Measurements from ENCODE around the gene RASA3. TPM values are rescaled to one million over a fixed set of nuclear protein-coding genes. Genes with fewer than 3 reads are reported as not detected.

Gene RASA3
- total RNA-seq, 1 donor from 2014 or later, result 25.4 TPM

GRCh38 chr13:114155926-114156883, 23.8 kb upstream of the RASA3 start:
- H3K27me3 ChIP-seq (ENCODE audit: control insufficient read depth, insufficient read depth, low read length), result no peaks in the 10 kb centered on the region
- DNase-seq (ENCODE audit: low read depth), result no peak
- no peak overlapping the region for H3K4me3 ChIP-seq (ENCODE audit: low read depth, low read length)
- no peak for TF ChIP-seq CTCF (IDR thresholded peaks at IDR 0.05; ENCODE audit: insufficient read depth, low read length, poor library complexity, severe bottlenecking)
- no peaks in the 10 kb centered on the region for H3K36me3 ChIP-seq (ENCODE audit: control insufficient read depth, insufficient read depth, low read length)

GRCh38 chr13:114155320-114155719, 22.9 kb upstream of the RASA3 start:
- H3K4me3 ChIP-seq (ENCODE audit: low read depth, low read length), result no peak overlapping the region
- no peak for TF ChIP-seq CTCF (IDR thresholded peaks at IDR 0.05; ENCODE audit: insufficient read depth, low read length, poor library complexity, severe bottlenecking)
- H3K36me3 ChIP-seq (ENCODE audit: control insufficient read depth, insufficient read depth, low read length), result no peaks in the 10 kb centered on the region
- no peaks in the 10 kb centered on the region for H3K27me3 ChIP-seq (ENCODE audit: control insufficient read depth, insufficient read depth, low read length)
- no peak for DNase-seq (ENCODE audit: low read depth)

- Histone ChIP-seq H3K27me3 (ENCODE audit: control insufficient read depth, insufficient read depth, low read length) (peaks cover 6% of the 10 kb centered on the region), H3K4me3 (ENCODE audit: low read depth, low read length) (no peak overlapping the region), H3K36me3 (ENCODE audit: control insufficient read depth, insufficient read depth, low read length) (no peaks in the 10 kb centered on the region)
- DNase-seq (ENCODE audit: low read depth), result no peak
- TF ChIP-seq CTCF (IDR thresholded peaks at IDR 0.05; ENCODE audit: insufficient read depth, low read length, poor library complexity, severe bottlenecking), result no peak
These were observed 22.1 kb upstream of the RASA3 start for GRCh38 chr13:114154476-114154875.

GRCh38 chr13:114153485-114154080, 21.2 kb upstream of the RASA3 start:
- no peak for DNase-seq (ENCODE audit: low read depth)
- no peak for TF ChIP-seq CTCF (IDR thresholded peaks at IDR 0.05; ENCODE audit: insufficient read depth, low read length, poor library complexity, severe bottlenecking)
- Histone ChIP-seq H3K27me3 (ENCODE audit: control insufficient read depth, insufficient read depth, low read length) (peaks cover 6% of the 10 kb centered on the region), H3K36me3 (ENCODE audit: control insufficient read depth, insufficient read depth, low read length) (no peaks in the 10 kb centered on the region), H3K4me3 (ENCODE audit: low read depth, low read length) (no peak overlapping the region)

- Histone ChIP-seq H3K4me3 (ENCODE audit: low read depth, low read length) (no peak overlapping the region), H3K36me3 (ENCODE audit: control insufficient read depth, insufficient read depth, low read length) (no peaks in the 10 kb centered on the region), H3K27me3 (ENCODE audit: control insufficient read depth, insufficient read depth, low read length) (peaks cover 8% of the 10 kb centered on the region)
- no peak for TF ChIP-seq CTCF (IDR thresholded peaks at IDR 0.05; ENCODE audit: insufficient read depth, low read length, poor library complexity, severe bottlenecking)
- no peak for DNase-seq (ENCODE audit: low read depth)
These were observed 20.5 kb upstream of the RASA3 start for GRCh38 chr13:114152831-114153371.
